Lower lobe of right lung (tissue), 2 donors: ENCODE results near the gene CTNND2. TPM values are rescaled to one million over a fixed set of nuclear protein-coding genes. Genes with fewer than 3 reads are reported as not detected.

Source experiments
- ATAC-seq, 2 donors: fragments of 200-7000 bp; cut with Tn5 transposase; one replicate each; pipeline ENCODE4 v1.9.1; 2020 to 2022; ENCODE audit warnings: mild to moderate bottlenecking in 2 of 2, moderate library complexity in 2 of 2
- DNase-seq: peaks from one replicate; pipeline ENCODE4 v3.0.0-alpha.2; 2020
- H3K27ac ChIP-seq: fragments of 200-600 bp; one replicate; pipeline ENCODE4 v1.8.0; 2022
- H3K27me3 ChIP-seq: fragments of 200-600 bp; one replicate; pipeline ENCODE4 v1.8.0; 2022; ENCODE audit warnings: low read depth
- H3K36me3 ChIP-seq: fragments of 200-600 bp; one replicate; pipeline ENCODE4 v1.8.0; 2022; ENCODE audit warnings: mild to moderate bottlenecking
- H3K4me1 ChIP-seq: fragments of 200-600 bp; one replicate; pipeline ENCODE4 v1.8.0; 2022
- H3K4me3 ChIP-seq: fragments of 200-600 bp; one replicate; pipeline ENCODE4 v1.8.0; 2022; ENCODE audit warnings: mild to moderate bottlenecking
- H3K9me3 ChIP-seq: fragments of 200-600 bp; one replicate; pipeline ENCODE4 v1.8.0; 2022
- intact Hi-C: fragments of 100-400 bp; cut with DNase I; formaldehyde crosslinking; loops from one replicate; pipeline ENCODE4 v1.11.0; 2022
- total RNA-seq: library from RNA; stranded (reverse); fragmentation: NEBNext Ultra II Directional; extraction: Animal tissue kit (Norgen Biotek cat#: 25700); gene quantifications from one replicate; pipeline ENCODE4 v1.2.1, GENCODE V29; 2021
- TF ChIP-seq, protein P1 (sequence below): fragments of 200-600 bp; IDR thresholded peaks from one replicate; pipeline ENCODE4 v1.8.0; 2022; ENCODE audit warnings: antibody characterized with exemption, mild to moderate bottlenecking
- donor health status: DM: no; HTN: yes; CAD: no; lungs with severe emphysema.

CTNND2 gene
- total RNA-seq, 1 donor from 2014 or later = 6.0 TPM

DNA sequence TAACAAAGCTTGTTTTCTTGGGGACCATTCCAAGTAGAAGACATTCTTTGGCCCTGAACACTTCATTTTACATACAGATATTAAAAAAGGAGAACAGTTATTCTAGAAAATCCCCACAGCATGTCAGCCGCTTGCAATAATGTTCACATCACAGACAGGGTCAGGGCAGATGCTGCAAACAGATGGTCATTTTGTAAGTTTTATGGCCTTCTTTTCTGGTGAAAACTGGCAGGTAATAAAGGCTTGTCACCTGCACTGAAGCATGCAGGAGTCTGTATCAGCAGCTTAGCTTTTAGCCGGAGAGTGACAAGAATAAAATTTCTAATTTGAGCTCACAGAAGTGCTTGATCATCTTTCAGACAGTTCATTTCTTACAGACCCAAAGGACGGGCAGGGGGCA is 922.3 kb downstream of the CTNND2 start:
- TF ChIP-seq, protein P1, sequence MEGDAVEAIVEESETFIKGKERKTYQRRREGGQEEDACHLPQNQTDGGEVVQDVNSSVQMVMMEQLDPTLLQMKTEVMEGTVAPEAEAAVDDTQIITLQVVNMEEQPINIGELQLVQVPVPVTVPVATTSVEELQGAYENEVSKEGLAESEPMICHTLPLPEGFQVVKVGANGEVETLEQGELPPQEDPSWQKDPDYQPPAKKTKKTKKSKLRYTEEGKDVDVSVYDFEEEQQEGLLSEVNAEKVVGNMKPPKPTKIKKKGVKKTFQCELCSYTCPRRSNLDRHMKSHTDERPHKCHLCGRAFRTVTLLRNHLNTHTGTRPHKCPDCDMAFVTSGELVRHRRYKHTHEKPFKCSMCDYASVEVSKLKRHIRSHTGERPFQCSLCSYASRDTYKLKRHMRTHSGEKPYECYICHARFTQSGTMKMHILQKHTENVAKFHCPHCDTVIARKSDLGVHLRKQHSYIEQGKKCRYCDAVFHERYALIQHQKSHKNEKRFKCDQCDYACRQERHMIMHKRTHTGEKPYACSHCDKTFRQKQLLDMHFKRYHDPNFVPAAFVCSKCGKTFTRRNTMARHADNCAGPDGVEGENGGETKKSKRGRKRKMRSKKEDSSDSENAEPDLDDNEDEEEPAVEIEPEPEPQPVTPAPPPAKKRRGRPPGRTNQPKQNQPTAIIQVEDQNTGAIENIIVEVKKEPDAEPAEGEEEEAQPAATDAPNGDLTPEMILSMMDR = no peak
- H3K4me3 ChIP-seq = no peak overlapping the region
- DNase-seq (no peak), ATAC-seq (no peak)
- peaks cover 7% of the 10 kb centered on the region for H3K27me3 ChIP-seq
- H3K36me3 ChIP-seq = no peaks in the 10 kb centered on the region
- H3K4me1 ChIP-seq = no peaks in the 10 kb centered on the region
- no peaks in the 10 kb centered on the region for H3K9me3 ChIP-seq
- intact Hi-C loops = no loop called here
- no peak overlapping the region for H3K27ac ChIP-seq

DNA sequence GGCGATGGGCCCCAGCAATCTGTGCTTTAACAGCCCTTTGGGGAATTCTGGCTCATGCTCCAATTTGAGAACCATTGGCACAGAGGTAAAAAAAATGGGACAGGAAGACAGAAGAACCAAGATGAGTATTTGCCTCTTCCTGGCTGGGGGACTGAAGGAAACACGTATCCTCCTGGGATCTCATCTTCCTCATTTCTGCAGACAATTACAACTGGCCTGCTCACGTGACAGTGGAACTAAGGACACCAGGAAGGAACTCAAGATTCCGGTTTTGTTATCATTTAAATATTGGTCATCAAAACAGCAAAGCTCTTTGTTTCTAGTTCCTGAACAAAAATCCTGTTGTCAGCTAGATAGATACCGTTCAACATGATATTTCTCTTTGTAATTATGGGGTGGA is 927.2 kb downstream of the CTNND2 start:
- TF ChIP-seq, protein P1 = no peak
- Histone ChIP-seq H3K9me3 (no peaks in the 10 kb centered on the region), H3K36me3 (no peaks in the 10 kb centered on the region), H3K4me3 (no peak overlapping the region), H3K27me3 (no peaks in the 10 kb centered on the region), H3K4me1 (no peaks in the 10 kb centered on the region), H3K27ac (no peak overlapping the region)
- no peak for ATAC-seq
- DNase-seq = no peak
- intact Hi-C loops = no loop called here

DNA sequence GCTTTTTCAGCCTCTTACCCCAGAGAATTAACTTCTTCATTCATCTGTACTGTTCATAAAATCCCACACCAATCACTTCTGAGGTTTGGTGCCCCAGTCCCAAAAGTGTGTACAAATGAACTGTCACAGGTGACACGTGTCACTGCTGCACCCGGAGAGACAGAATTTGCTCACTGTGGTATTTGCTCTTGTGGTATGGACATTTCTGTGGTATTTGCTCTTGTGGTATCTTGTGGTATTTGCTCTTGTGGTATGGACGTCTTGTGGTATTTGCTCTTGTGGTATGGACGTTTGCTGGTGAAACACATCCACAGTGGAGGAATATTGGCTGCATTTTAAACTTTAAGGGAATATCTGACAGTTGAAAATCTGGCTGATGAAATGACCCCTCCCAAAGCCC is 928.3 kb downstream of the CTNND2 start:
- Histone ChIP-seq H3K36me3 (no peaks in the 10 kb centered on the region), H3K27ac (no peak overlapping the region), H3K4me3 (no peak overlapping the region), H3K9me3 (no peaks in the 10 kb centered on the region), H3K27me3 (no peaks in the 10 kb centered on the region), H3K4me1 (no peaks in the 10 kb centered on the region)
- no peak for ATAC-seq
- intact Hi-C loops = no loop called here
- no peak for DNase-seq
- TF ChIP-seq, protein P1 = no peak

DNA sequence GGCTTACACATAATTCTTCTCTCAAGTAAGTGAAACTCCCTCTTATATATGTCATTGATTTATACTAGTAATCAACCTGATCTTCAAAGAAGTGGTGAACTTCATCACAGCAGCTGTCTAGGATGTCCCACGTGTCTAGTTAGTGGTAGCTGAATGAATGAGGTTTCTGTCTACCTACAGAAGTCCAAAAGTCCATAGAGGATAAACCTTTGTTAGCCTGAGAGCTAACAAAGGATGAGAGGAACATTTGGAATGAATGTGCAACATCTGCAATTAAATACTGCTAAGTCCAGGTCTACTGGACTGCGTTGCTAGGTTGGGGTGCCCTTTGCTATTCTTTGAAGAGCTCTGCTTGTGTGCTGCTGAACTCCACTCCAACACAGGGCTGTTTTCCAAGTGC is 929.4 kb downstream of the CTNND2 start:
- H3K36me3 ChIP-seq = no peaks in the 10 kb centered on the region
- no peaks in the 10 kb centered on the region for H3K4me1 ChIP-seq
- no peaks in the 10 kb centered on the region for H3K9me3 ChIP-seq
- H3K27me3 ChIP-seq = no peaks in the 10 kb centered on the region
- intact Hi-C loops = no loop called here
- H3K27ac ChIP-seq = no peak overlapping the region
- TF ChIP-seq, protein P1 = no peak
- DNase-seq (no peak), ATAC-seq (no peak)
- no peak overlapping the region for H3K4me3 ChIP-seq

DNA sequence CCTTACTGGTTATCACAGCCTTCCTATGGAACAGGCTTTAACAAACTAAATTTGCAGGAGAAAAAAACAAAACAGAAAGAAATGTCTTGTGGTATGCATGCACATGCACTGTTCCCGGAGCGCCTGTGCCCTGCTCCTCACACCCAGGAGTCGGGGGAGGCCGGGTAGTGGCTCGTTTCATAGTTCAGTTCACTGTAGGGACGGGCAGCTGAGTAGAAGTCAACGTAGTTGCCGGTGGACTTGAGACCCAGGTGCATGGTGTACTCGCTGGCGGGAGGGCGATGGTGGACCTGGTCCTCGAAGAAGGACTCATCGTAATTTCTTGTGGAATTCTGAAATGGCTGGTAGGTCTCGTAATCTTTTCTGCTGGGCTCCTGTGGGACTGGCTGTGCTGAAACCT is 930.9 kb downstream of the CTNND2 start:
- intact Hi-C loops = no loop called here
- DNase-seq (no peak), ATAC-seq (no peak)

More for the DNA sequence above, 930.9 kb downstream of the CTNND2 start:
- Histone ChIP-seq H3K4me3 (no peak overlapping the region), H3K27ac (no peak overlapping the region), H3K4me1 (no peaks in the 10 kb centered on the region), H3K27me3 (no peaks in the 10 kb centered on the region), H3K36me3 (no peaks in the 10 kb centered on the region), H3K9me3 (no peaks in the 10 kb centered on the region)
- TF ChIP-seq, protein P1 = no peak
